AG10803 (cell line): Measurements from ENCODE around the gene TMEM183A.

Experiments
- DNase-seq: peaks from one replicate; pipeline ENCODE4 v3.0.0; 2010; ENCODE audit warnings: low read depth
- H3K4me3 ChIP-seq: 2 replicates; pipeline ENCODE4 v1.5.1; 2011; ENCODE audit warnings: mild to moderate bottlenecking, low read length, control low read depth
- CTCF ChIP-seq: conservative IDR thresholded peaks from 2 replicates; pipeline ENCODE4 v1.5.1; 2011; ENCODE audit warnings: mild to moderate bottlenecking, low read length, control low read depth, inconsistent platforms

TMEM183A gene

GRCh38 chr1:203038217-203038741 lies 31.1 kb downstream of the TMEM183A start:
- peak; percentile 42 for TF ChIP-seq CTCF
- DNase-seq: peak; percentile 85
- H3K4me3 ChIP-seq: no peak overlapping the region

GRCh38 chr1:203038891-203039608 lies 31.9 kb downstream of the TMEM183A start:
- TF ChIP-seq CTCF: peak; percentile 95
- DNase-seq: peak; percentile 58

GRCh38 chr1:203039609-203040512 lies 32.7 kb downstream of the TMEM183A start:
- TF ChIP-seq CTCF: peak; percentile 28
- H3K4me3 ChIP-seq: no peak overlapping the region
- no peak for DNase-seq

More at GRCh38 chr1:203038891-203039608, 31.9 kb downstream of the TMEM183A start:
- H3K4me3 ChIP-seq: no peak overlapping the region

- no peak for DNase-seq
- H3K4me3 ChIP-seq: no peak overlapping the region
- TF ChIP-seq CTCF: no peak
Measured at GRCh38 chr1:203040513-203041275, 33.5 kb downstream of the TMEM183A start.

- no peak for DNase-seq
- no peak for TF ChIP-seq CTCF
Measured at GRCh38 chr1:203041351-203041932, 34.3 kb downstream of the TMEM183A start.

GRCh38 chr1:203043830-203044545 lies 36.8 kb downstream of the TMEM183A start:
- no peak for TF ChIP-seq CTCF
- no peak for DNase-seq
- H3K4me3 ChIP-seq: no peak overlapping the region

More at GRCh38 chr1:203041351-203041932, 34.3 kb downstream of the TMEM183A start:
- H3K4me3 ChIP-seq: no peak overlapping the region
